ENCODE data around the gene CHCHD3.

CHCHD3 gene

GRCh38 chr7:133081119-133081598, 731 bp downstream of the CHCHD3 start:
- H3K9me3 ChIP-seq (ENCODE audit: control insufficient read depth, insufficient read depth, low read length), result no peaks in the 10 kb centered on the region
- peak overlapping the region; percentile 89; the same call in 1 of the 2 replicates for H3K4me3 ChIP-seq (ENCODE audit: low read length)
- DNase-seq (ENCODE audit: low read depth, low spot score), result no peak
- no peak overlapping the region for H3K27ac ChIP-seq (ENCODE audit: low read length)
- peaks cover 2% of the 10 kb centered on the region; the same call in 1 of the 2 replicates for H3K4me1 ChIP-seq (ENCODE audit: control insufficient read depth, insufficient read depth, low read length)
- H3K27me3 ChIP-seq (ENCODE audit: control insufficient read depth, insufficient read depth, low read length), result no peaks in the 10 kb centered on the region
- no CpG with 5 or more reads among the region's 8 CpGs for WGBS (ENCODE audit: insufficient coverage, insufficient read length)
- H3K36me3 ChIP-seq (ENCODE audit: control insufficient read depth, insufficient read depth, low read length), result no peaks in the 10 kb centered on the region

- Histone ChIP-seq H3K36me3 (ENCODE audit: control insufficient read depth, insufficient read depth, low read length) (no peaks in the 10 kb centered on the region; the same call in 1 of the 2 replicates), H3K27ac (ENCODE audit: low read length) (no peak overlapping the region), H3K4me1 (ENCODE audit: control insufficient read depth, insufficient read depth, low read length) (peaks cover 2% of the 10 kb centered on the region; the same call in 1 of the 2 replicates), H3K9me3 (ENCODE audit: control insufficient read depth, insufficient read depth, low read length) (no peaks in the 10 kb centered on the region), H3K4me3 (ENCODE audit: low read length) (no peak overlapping the region), H3K27me3 (ENCODE audit: control insufficient read depth, insufficient read depth, low read length) (no peaks in the 10 kb centered on the region)
- DNase-seq (ENCODE audit: low read depth, low spot score), result no peak
- no CpG with 5 or more reads among the region's 5 CpGs for WGBS (ENCODE audit: insufficient coverage, insufficient read length)
These were observed 2.6 kb downstream of the CHCHD3 start for GRCh38 chr7:133079296-133079695.

GRCh38 chr7:133077394-133077793, 4.5 kb downstream of the CHCHD3 start:
- Histone ChIP-seq H3K9me3 (ENCODE audit: control insufficient read depth, insufficient read depth, low read length) (no peaks in the 10 kb centered on the region), H3K4me1 (ENCODE audit: control insufficient read depth, insufficient read depth, low read length) (peaks cover 2% of the 10 kb centered on the region; the same call in 1 of the 2 replicates), H3K27ac (ENCODE audit: low read length) (no peak overlapping the region), H3K36me3 (ENCODE audit: control insufficient read depth, insufficient read depth, low read length) (no peaks in the 10 kb centered on the region; the same call in 1 of the 2 replicates), H3K4me3 (ENCODE audit: low read length) (no peak overlapping the region), H3K27me3 (ENCODE audit: control insufficient read depth, insufficient read depth, low read length) (no peaks in the 10 kb centered on the region)
- WGBS (ENCODE audit: insufficient coverage, insufficient read length), result no CpG with 5 or more reads among the region's 4 CpGs
- DNase-seq (ENCODE audit: low read depth, low spot score), result no peak

- no peak overlapping the region for H3K27ac ChIP-seq (ENCODE audit: low read length)
- no peaks in the 10 kb centered on the region; the same call in 1 of the 2 replicates for H3K36me3 ChIP-seq (ENCODE audit: control insufficient read depth, insufficient read depth, low read length)
- no CpG with 5 or more reads among the region's 2 CpGs for WGBS (ENCODE audit: insufficient coverage, insufficient read length)
- H3K4me1 ChIP-seq (ENCODE audit: control insufficient read depth, insufficient read depth, low read length), result peaks cover 2% of the 10 kb centered on the region; the same call in 1 of the 2 replicates
- no peaks in the 10 kb centered on the region for H3K9me3 ChIP-seq (ENCODE audit: control insufficient read depth, insufficient read depth, low read length)
- no peaks in the 10 kb centered on the region for H3K27me3 ChIP-seq (ENCODE audit: control insufficient read depth, insufficient read depth, low read length)
- no peak for DNase-seq (ENCODE audit: low read depth, low spot score)
- H3K4me3 ChIP-seq (ENCODE audit: low read length), result no peak overlapping the region
These were observed 5.7 kb downstream of the CHCHD3 start for GRCh38 chr7:133076142-133076541.

- no CpG with 5 or more reads among the region's 2 CpGs for WGBS (ENCODE audit: insufficient coverage, insufficient read length)
- no peak for DNase-seq (ENCODE audit: low read depth, low spot score)
- peaks cover 3% of the 10 kb centered on the region; the same call in 1 of the 2 replicates for H3K36me3 ChIP-seq (ENCODE audit: control insufficient read depth, insufficient read depth, low read length)
These were observed 10.4 kb downstream of the CHCHD3 start for GRCh38 chr7:133071506-133071905.

GRCh38 chr7:133070562-133070961, 11.3 kb downstream of the CHCHD3 start:
- no CpG with 5 or more reads among the region's 2 CpGs for WGBS (ENCODE audit: insufficient coverage, insufficient read length)
- Histone ChIP-seq H3K4me1 (ENCODE audit: control insufficient read depth, insufficient read depth, low read length) (no peaks in the 10 kb centered on the region), H3K36me3 (ENCODE audit: control insufficient read depth, insufficient read depth, low read length) (peaks cover 3% of the 10 kb centered on the region; the same call in 1 of the 2 replicates), H3K27me3 (ENCODE audit: control insufficient read depth, insufficient read depth, low read length) (no peaks in the 10 kb centered on the region), H3K27ac (ENCODE audit: low read length) (no peak overlapping the region), H3K4me3 (ENCODE audit: low read length) (no peak overlapping the region), H3K9me3 (ENCODE audit: control insufficient read depth, insufficient read depth, low read length) (no peaks in the 10 kb centered on the region)
- DNase-seq (ENCODE audit: low read depth, low spot score), result no peak

More at GRCh38 chr7:133071506-133071905, 10.4 kb downstream of the CHCHD3 start:
- no peak overlapping the region for H3K4me3 ChIP-seq (ENCODE audit: low read length)
- no peaks in the 10 kb centered on the region for H3K27me3 ChIP-seq (ENCODE audit: control insufficient read depth, insufficient read depth, low read length)
- no peak overlapping the region for H3K27ac ChIP-seq (ENCODE audit: low read length)
- no peaks in the 10 kb centered on the region for H3K4me1 ChIP-seq (ENCODE audit: control insufficient read depth, insufficient read depth, low read length)
- no peaks in the 10 kb centered on the region for H3K9me3 ChIP-seq (ENCODE audit: control insufficient read depth, insufficient read depth, low read length)

- Histone ChIP-seq H3K27me3 (ENCODE audit: control insufficient read depth, insufficient read depth, low read length) (no peaks in the 10 kb centered on the region), H3K27ac (ENCODE audit: low read length) (no peak overlapping the region), H3K4me1 (ENCODE audit: control insufficient read depth, insufficient read depth, low read length) (peaks cover 2% of the 10 kb centered on the region; the same call in 1 of the 2 replicates), H3K9me3 (ENCODE audit: control insufficient read depth, insufficient read depth, low read length) (no peaks in the 10 kb centered on the region), H3K4me3 (ENCODE audit: low read length) (no peak overlapping the region), H3K36me3 (ENCODE audit: control insufficient read depth, insufficient read depth, low read length) (peaks cover 3% of the 10 kb centered on the region; the same call in 1 of the 2 replicates)
- WGBS (ENCODE audit: insufficient coverage, insufficient read length), result no CpG with 5 or more reads among the region's 1 CpG
- no peak for DNase-seq (ENCODE audit: low read depth, low spot score)
These were observed 16.6 kb downstream of the CHCHD3 start for GRCh38 chr7:133065301-133065700.

- Histone ChIP-seq H3K27ac (ENCODE audit: low read length) (no peak overlapping the region), H3K9me3 (ENCODE audit: control insufficient read depth, insufficient read depth, low read length) (no peaks in the 10 kb centered on the region), H3K4me1 (ENCODE audit: control insufficient read depth, insufficient read depth, low read length) (peaks cover 2% of the 10 kb centered on the region; the same call in 1 of the 2 replicates), H3K4me3 (ENCODE audit: low read length) (no peak overlapping the region), H3K36me3 (ENCODE audit: control insufficient read depth, insufficient read depth, low read length) (peaks cover 3% of the 10 kb centered on the region; the same call in 1 of the 2 replicates), H3K27me3 (ENCODE audit: control insufficient read depth, insufficient read depth, low read length) (no peaks in the 10 kb centered on the region)
- no CpG with 5 or more reads among the region's 4 CpGs for WGBS (ENCODE audit: insufficient coverage, insufficient read length)
- no peak for DNase-seq (ENCODE audit: low read depth, low spot score)
These were observed 17.6 kb downstream of the CHCHD3 start for GRCh38 chr7:133064082-133064820.

GRCh38 chr7:133061792-133062191, 20.1 kb downstream of the CHCHD3 start:
- H3K27ac ChIP-seq (ENCODE audit: low read length), result no peak overlapping the region
- H3K9me3 ChIP-seq (ENCODE audit: control insufficient read depth, insufficient read depth, low read length), result no peaks in the 10 kb centered on the region
- H3K27me3 ChIP-seq (ENCODE audit: control insufficient read depth, insufficient read depth, low read length), result no peaks in the 10 kb centered on the region
- WGBS (ENCODE audit: insufficient coverage, insufficient read length), result no CpG with 5 or more reads among the region's 2 CpGs
- H3K4me3 ChIP-seq (ENCODE audit: low read length), result no peak overlapping the region
- peaks cover 2% of the 10 kb centered on the region; the same call in 1 of the 2 replicates for H3K4me1 ChIP-seq (ENCODE audit: control insufficient read depth, insufficient read depth, low read length)
- DNase-seq (ENCODE audit: low read depth, low spot score), result no peak
- no peaks in the 10 kb centered on the region for H3K36me3 ChIP-seq (ENCODE audit: control insufficient read depth, insufficient read depth, low read length)

- no peak for DNase-seq (ENCODE audit: low read depth, low spot score)
- H3K4me3 ChIP-seq (ENCODE audit: low read length), result no peak overlapping the region
- WGBS (ENCODE audit: insufficient coverage, insufficient read length), result no CpG with 5 or more reads among the region's 2 CpGs
- no peak overlapping the region for H3K27ac ChIP-seq (ENCODE audit: low read length)
- no peaks in the 10 kb centered on the region for H3K27me3 ChIP-seq (ENCODE audit: control insufficient read depth, insufficient read depth, low read length)
- H3K9me3 ChIP-seq (ENCODE audit: control insufficient read depth, insufficient read depth, low read length), result no peaks in the 10 kb centered on the region
- H3K36me3 ChIP-seq (ENCODE audit: control insufficient read depth, insufficient read depth, low read length), result no peaks in the 10 kb centered on the region
- H3K4me1 ChIP-seq (ENCODE audit: control insufficient read depth, insufficient read depth, low read length), result peaks cover 2% of the 10 kb centered on the region; the same call in 1 of the 2 replicates
These were observed 20.5 kb downstream of the CHCHD3 start for GRCh38 chr7:133061357-133061756.

Data from iPS DF 6.9 (cell line).